Epithelial cell of proximal tubule (primary cell): ENCODE measurements around the gene NUP85. TPM values are rescaled to one million over a fixed set of nuclear protein-coding genes. Genes with fewer than 3 reads are reported as not detected.

Experiments used
- DNase-seq: peaks from one replicate; pipeline ENCODE4 v3.0.0-alpha.2; 2011; ENCODE audit warnings: low read depth
- H3K4me3 ChIP-seq: 2 replicates; pipeline ENCODE4 v1.5.1; 2011; ENCODE audit warnings: low read depth, mild to moderate bottlenecking, low read length
- total RNA-seq: library from RNA; depleted of rRNA; stranded (reverse); fragments of >200 nt; gene quantifications from 2 replicates; pipeline ENCODE4 v1.2.3, GENCODE V29; 2015
- TF ChIP-seq, protein P1 (sequence below): conservative IDR thresholded peaks from 2 replicates; pipeline ENCODE4 v1.5.1; 2012; ENCODE audit warnings: low read depth, mild to moderate bottlenecking, low read length

The NUP85 gene
- total RNA-seq, 1 donor from 2014 or later = 43.2 TPM

DNA sequence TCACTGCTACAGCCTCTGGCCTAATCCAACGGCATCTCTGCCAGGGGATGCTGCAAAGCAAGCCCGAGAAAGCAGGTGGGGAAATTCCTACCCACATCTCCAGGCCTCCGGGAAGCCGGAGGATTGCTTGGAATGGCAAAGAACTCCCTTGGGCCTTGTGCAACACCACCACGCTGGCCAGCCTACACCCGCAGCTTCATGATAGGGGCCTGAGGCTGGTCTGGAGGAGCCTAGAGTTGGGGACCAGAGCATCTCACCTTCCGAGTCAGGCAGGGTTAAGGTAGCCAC lies 35.6 kb downstream of the NUP85 start:
- TF ChIP-seq, protein P1, sequence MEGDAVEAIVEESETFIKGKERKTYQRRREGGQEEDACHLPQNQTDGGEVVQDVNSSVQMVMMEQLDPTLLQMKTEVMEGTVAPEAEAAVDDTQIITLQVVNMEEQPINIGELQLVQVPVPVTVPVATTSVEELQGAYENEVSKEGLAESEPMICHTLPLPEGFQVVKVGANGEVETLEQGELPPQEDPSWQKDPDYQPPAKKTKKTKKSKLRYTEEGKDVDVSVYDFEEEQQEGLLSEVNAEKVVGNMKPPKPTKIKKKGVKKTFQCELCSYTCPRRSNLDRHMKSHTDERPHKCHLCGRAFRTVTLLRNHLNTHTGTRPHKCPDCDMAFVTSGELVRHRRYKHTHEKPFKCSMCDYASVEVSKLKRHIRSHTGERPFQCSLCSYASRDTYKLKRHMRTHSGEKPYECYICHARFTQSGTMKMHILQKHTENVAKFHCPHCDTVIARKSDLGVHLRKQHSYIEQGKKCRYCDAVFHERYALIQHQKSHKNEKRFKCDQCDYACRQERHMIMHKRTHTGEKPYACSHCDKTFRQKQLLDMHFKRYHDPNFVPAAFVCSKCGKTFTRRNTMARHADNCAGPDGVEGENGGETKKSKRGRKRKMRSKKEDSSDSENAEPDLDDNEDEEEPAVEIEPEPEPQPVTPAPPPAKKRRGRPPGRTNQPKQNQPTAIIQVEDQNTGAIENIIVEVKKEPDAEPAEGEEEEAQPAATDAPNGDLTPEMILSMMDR = no peak
- DNase-seq = no peak

DNA sequence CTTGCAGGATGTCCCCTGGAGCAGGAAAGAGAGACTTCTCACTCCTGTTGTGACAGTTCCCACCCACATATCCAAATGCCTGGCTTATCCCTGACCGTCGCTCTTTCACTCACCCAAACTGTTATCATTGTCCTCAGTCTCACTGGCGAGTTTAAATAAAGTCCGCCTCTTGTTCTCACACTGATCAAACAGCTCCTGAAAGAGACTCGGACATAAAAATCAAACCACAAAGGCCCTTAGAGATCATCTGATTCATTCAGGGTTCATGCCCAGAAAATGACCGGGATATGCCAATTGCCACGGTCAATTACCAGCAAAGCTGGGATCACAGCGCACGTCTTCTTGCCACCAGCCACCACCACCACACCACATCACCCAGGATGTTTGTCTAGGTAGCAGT lies 36.0 kb downstream of the NUP85 start:
- no peak for DNase-seq

More for the DNA sequence above, 35.6 kb downstream of the NUP85 start:
- H3K4me3 ChIP-seq = no peak overlapping the region

GRCh38 chr17:75241996-75242460 lies 36.5 kb downstream of the NUP85 start:
- no peak for DNase-seq
- TF ChIP-seq, protein P1 = no peak
- H3K4me3 ChIP-seq = no peak overlapping the region

More for the DNA sequence above, 36.0 kb downstream of the NUP85 start:
- TF ChIP-seq, protein P1 = no peak
- H3K4me3 ChIP-seq = no peak overlapping the region

DNA sequence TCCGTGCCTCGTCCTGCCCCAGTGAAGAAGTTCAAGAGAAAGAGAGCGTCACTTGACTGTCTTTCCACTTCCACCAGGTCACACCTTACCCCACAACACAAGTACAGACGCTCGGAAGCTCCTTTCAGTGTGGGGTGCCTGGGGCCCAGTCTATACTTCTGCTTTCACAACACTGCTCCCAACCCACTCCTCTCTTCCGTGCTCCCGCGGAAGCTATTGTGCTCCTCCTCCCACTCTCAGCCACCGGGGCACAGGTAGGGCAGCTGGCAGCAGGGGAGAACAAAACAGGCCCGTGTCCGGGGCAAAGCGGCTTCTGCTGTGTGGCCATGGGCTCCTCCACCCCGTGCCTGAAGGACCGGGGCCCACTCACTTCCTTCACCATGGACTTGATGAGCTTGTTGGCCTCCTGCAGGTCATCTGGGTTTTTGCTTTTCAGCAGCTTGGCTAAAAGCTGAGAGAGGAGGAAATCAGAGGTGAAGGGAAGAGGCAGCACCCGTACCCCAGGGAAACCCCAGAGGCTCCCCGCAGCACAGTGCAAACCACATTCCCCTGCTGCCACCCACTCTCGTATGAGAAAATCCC lies 37.1 kb downstream of the NUP85 start:
- TF ChIP-seq, protein P1 = no peak
- no peak for DNase-seq
- H3K4me3 ChIP-seq = no peak overlapping the region

DNA sequence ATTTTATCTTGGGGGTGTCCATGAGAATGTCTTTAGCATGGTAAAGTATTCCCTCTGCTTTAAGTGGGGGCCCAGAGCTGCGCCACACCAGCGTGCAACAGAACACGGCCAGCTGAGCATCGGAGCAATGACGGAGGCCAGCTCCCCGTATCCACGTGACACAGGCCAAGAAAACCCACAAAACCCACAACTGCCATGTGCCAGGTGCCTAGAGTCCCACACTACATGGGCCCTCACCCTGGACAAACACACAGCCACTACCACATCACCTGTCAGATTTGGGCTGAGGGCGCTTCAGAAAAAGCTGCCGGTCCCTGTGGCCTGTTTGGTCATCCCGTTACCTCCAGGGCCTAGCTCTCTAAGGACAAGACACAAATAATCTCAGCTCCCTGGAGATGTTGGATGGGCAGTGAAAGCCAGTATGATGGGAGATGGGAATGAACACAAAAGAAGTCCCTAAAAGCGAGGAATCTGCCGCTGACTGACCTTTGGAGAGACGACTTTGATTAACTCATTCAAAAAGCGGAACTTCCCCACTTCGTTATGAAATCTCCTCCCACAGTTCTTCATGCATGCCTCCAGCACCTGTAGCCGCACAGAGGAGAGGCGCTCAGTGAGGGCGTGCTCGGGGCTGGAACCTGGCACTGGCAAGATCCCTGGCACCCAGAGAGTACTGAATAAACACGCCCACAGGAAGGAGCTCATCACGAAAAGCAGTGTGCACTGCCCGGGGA lies 38.8 kb downstream of the NUP85 start:
- TF ChIP-seq, protein P1 = no peak
- no peak for DNase-seq
- no peak overlapping the region for H3K4me3 ChIP-seq

- TF ChIP-seq, protein P1 = no peak
- no peak overlapping the region for H3K4me3 ChIP-seq
- no peak for DNase-seq
Observed at GRCh38 chr17:75245011-75245410, 39.5 kb downstream of the NUP85 start.

DNA sequence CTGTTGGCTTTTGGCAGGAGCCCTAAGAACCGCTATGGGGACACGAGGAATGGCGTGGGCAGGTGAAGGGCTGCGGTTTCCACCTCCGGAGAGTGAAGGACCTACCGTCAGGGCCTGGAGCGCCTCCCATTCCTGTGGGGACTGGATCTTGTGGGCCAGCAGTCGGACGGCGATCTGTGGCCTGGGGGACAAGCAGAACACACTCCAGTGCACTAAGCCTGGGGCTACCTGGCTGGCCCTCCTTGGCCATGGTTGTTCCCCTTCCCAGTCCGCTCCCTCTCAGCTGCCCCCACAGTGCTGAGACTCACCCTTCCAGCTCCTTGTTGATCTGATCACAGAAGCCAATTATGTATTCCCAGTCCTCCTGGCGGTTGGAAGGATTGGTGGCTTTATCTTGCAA lies 40.9 kb downstream of the NUP85 start:
- TF ChIP-seq, protein P1 = no peak
- no peak for DNase-seq
- no peak overlapping the region for H3K4me3 ChIP-seq
